C1 segment of cervical spinal cord (tissue), 14 donors: ENCODE measurements around the gene DNAJB9.

Experiments
- DNase-seq, 14 donors: peaks; one replicate each; lab custom pipeline; 2025; lab: John Stamatoyannopoulos, UW

Gene DNAJB9

GRCh38 chr7:108568801-108569380, 783 bp upstream of the DNAJB9 start:
- no peak for DNase-seq

GRCh38 chr7:108570146-108570755, 577 bp downstream of the DNAJB9 start:
- DNase-seq, result peak in 11 of 14 donors; percentile 4 to 69 (median 41)

GRCh38 chr7:108572480-108572879, 2.8 kb downstream of the DNAJB9 start:
- DNase-seq, result no peak

GRCh38 chr7:108575156-108575555, 5.5 kb downstream of the DNAJB9 start:
- no peak for DNase-seq

GRCh38 chr7:108576116-108576515, 6.4 kb downstream of the DNAJB9 start:
- DNase-seq, result no peak

- no peak for DNase-seq
Measured at GRCh38 chr7:108578937-108579336, 9.3 kb downstream of the DNAJB9 start.

GRCh38 chr7:108580298-108580697, 10.6 kb downstream of the DNAJB9 start:
- DNase-seq, result no peak

- no peak for DNase-seq
Measured at GRCh38 chr7:108581655-108582491, 12.2 kb downstream of the DNAJB9 start.

GRCh38 chr7:108584211-108584610, 14.5 kb downstream of the DNAJB9 start:
- DNase-seq, result no peak

GRCh38 chr7:108585843-108586242, 16.2 kb downstream of the DNAJB9 start:
- DNase-seq, result no peak

- no peak for DNase-seq
Measured at GRCh38 chr7:108586274-108586710, 16.6 kb downstream of the DNAJB9 start.

GRCh38 chr7:108589199-108589598, 19.5 kb downstream of the DNAJB9 start:
- no peak for DNase-seq

- DNase-seq, result no peak
Measured at GRCh38 chr7:108589874-108590273, 20.2 kb downstream of the DNAJB9 start.

GRCh38 chr7:108590606-108591005, 20.9 kb downstream of the DNAJB9 start:
- DNase-seq, result no peak

GRCh38 chr7:108592646-108593201, 23.1 kb downstream of the DNAJB9 start:
- DNase-seq, result no peak

GRCh38 chr7:108596560-108596959, 26.9 kb downstream of the DNAJB9 start:
- no peak for DNase-seq

- DNase-seq, result no peak
Measured at GRCh38 chr7:108598153-108598552, 28.5 kb downstream of the DNAJB9 start.

GRCh38 chr7:108598914-108599580, 29.4 kb downstream of the DNAJB9 start:
- DNase-seq, result no peak

- no peak for DNase-seq
Measured at GRCh38 chr7:108600399-108600798, 30.7 kb downstream of the DNAJB9 start.

- DNase-seq, result no peak
Measured at GRCh38 chr7:108603656-108604306, 34.1 kb downstream of the DNAJB9 start.
